Measurements from ENCODE around the gene USP49.

USP49 gene

DNA sequence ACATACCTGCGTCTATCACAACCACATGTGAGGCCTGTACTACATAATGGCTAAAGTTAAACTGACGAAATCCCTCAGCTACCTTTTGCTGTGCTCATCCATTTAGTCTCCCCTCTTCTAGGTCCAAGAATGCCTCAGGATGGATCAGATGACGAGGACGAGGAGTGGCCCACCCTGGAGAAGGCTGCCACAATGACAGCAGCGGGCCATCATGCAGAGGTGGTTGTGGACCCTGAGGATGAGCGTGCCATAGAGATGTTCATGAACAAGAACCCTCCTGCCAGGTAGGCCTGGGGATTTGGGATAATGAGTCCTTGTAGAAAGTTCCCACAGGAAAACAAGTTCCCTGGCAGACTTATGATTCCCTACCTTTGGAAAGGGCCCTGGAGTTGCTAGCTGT lies 32.1 kb upstream of the USP49 start:
- no peak for DNase-seq

DNA sequence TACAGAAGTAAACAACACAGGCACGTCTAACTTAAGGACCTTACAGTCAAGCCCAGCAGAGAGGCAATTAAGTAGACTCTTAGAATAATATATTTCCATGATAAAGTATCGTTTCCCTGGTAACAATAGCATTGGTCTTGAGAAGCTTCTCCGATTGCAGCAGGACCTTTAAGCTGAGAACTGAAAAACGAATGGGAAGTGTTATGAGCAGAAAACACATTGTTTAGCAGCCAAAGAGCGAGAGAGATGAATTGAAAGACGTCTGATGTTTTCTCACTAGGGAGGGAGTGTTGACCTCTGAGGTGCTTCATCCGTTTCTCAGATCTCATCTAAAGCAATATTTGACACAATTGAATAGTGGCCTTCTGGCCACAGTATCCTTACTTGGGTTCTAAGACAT lies 27.0 kb upstream of the USP49 start:
- no peak for DNase-seq

DNA sequence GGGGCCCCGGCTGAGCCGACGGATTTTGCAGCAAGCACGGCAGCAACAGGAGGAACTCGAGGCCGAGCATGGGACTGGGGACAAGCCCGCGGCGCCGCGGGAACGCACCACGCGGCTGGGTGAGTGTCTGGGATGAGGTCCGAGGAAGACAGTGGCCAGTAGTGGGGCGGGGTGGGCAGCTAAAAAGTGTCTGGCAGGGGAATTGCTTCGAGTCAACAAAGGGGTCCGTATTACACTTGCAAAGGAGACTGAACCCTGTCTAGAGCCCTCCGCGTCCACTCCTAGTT lies 26.5 kb upstream of the USP49 start:
- DNase-seq: peak; percentile 22 to 53

DNA sequence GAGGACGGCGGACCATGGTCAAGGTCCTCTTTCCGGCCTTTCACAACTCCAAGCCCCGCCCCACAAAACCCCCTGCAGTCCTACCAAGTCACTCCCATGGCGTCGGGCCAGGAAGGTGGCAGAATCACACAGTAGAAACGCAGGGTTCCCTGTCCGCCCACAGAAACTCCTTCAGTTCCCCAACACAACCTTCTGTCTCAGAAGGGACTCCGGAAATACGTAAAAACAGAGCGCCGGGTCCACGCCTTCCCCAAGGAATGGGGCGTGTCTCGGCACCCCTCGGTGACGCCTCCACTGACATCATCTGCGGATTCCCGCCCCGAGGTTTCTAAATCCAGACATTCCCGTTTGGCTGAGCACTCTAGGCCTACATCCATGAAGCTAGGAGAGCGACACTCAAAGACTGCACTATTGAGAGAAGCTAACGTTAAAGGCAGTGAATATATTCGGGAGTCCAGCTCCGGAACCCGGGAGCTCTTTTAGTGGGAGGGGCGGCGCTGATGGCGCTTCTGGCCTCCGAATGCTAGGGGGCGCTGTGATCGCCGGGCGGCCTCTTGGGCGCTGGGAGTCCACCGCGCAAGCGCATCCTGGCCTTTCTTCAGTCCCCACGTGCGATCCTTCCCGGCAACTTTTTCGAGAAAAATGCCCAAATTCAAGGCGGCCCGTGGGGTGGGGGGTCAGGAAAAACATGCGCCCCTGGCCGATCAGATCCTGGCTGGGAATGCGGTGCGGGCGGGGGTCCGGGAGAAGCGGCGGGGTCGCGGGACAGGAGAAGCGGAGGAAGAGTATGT lies 25.9 kb upstream of the USP49 start, which contains the start of the genes BYSL and MED20:
TSS of gene BYSL (plus strand) at position 579 of the 791 bp plus-strand sequence. CDS start at position 643, 64 bp downstream.
TSS of gene MED20 (minus strand) at position 219 of the 791 bp plus-strand sequence. CDS start at position 98, 121 bp downstream.
- DNase-seq: peak; percentile 89 to 96

DNA sequence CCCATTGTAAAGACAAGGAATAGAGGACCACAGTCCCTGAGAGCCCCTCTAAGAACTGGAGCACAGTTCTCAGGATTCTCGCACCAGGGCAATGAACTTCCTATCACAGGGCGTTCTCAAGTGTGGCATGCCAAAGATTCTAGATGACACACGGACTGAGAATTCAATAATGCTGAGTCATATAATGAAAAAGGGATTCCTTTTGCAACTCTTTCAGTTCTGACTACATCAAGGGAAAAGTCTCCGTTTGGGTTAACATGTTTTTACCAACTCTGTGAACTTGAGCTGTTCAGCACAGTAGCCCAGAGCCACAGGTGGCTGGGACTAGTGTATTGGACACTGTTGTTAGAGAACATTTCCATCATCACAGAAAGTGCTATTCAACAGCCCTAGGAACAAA lies 22.4 kb upstream of the USP49 start:
- DNase-seq: no peak

DNA sequence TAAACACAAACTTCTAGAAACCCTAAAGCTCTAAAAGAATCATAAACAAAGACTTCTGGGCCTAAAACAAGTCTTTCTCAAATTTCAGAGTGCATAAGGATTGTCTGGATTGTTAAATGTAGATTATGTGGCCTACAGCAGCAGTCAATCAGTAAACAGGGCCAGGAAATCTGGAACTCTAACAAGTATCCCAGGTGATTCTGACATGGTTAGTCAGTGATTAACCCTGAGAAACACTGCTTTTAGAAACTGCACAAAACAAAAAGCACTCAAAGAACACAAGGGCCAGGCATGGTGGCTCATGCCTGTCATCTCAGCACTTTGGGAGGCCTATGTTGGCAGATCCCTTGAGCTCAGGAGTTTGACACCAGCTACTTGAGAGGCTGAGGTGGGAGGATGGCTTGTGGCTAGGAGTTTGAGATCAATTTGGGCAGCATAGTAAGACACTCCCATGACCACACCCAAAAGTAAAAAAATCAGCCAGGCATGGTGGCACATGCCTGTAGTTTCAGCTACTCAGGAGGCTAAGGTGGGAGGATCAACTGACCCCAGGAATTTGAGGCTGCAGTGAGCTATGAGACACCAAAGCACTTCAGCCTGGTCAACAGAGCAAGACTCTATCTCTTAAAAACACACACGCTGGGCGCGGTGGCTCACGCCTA lies 19.8 kb upstream of the USP49 start:
- DNase-seq: no peak

DNA sequence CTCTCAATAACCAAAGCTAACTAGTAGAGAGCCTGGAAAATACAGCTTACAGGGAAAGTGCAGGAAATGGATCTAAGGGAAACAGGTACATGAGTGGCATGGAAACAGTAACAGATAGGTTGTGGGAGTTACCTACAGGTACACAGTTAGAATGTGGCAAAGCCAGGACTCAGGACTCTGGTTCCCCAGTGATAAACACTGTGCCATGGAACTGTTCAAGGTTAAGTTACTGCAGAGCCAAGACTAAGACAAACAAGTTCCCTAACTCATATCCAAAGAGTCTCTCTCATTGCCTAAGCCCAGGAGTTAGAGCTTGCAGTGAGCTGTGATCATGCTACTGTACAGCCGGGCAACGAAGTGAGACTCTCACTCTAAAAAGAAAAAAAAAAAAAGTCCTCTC lies 19.2 kb upstream of the USP49 start:
- no peak for DNase-seq

DNA sequence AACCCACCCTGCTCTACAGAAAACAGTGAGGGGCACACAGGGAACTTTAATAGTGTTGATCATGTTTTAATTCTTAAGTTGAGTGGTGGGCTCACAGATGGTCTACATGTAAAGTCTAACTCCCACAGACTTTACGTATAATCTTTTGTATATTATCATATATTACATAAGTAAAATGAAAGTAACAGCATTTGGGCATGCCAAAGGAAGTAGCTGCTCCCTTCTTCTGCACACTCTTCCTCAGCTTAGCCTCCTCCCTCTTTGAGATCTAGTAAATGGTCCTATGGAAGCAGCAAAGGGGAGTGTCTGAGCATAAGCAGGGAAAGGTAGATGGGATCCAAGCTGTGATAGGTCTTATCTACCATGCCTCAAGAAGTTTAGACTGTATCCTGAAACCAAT lies 14.6 kb upstream of the USP49 start:
- DNase-seq: no peak

DNA sequence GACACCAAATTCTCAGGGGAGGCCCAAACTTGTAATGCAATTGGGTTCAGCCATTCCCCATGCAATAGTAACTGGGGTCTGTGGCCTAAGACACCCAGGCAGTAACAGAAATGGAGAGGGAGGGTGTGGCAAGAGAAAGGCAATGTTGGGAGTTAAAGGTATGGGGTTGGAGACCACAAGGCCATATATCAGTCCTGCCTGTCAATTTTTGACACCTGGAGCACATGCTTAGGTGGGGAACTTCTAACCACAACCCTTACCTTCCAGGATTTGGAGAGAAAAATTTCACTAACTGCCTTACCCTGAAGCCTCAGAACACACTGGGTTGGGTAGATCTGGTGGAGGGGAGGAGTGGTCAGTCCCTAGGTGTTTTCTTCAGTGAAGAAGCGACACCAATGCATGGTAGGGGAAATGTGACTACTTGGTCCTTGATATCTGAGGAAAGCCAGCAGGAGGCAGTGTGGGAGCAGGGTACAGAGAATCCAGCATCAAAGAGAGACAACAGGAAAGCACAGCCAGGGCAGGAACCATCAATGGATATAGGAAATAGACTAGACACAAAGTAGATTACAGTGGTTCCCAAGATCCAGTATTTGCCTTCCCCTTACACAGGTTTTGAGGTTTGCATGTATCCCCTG lies 6.8 kb upstream of the USP49 start:
- DNase-seq: peak in 1 of 2 experiments; percentile 15

DNA sequence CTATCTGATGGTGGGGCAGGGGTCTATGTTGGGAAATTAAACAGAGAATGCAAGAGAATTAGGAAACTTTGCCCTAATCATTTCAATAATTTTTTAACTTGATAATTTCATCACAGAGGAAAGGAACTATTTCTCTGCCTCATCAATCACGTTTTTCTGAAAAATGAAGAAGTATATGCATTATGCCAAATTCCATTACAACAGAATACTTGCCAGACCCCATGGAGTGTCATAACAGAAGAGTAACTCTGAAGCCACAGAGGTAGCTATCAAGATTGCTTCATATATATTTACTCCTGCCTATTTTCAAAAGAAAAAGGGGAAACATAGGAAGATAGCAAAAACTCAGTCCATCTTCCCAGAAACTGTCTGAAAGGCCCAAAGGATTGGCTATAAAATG lies 5.7 kb upstream of the USP49 start:
- DNase-seq: no peak

DNA sequence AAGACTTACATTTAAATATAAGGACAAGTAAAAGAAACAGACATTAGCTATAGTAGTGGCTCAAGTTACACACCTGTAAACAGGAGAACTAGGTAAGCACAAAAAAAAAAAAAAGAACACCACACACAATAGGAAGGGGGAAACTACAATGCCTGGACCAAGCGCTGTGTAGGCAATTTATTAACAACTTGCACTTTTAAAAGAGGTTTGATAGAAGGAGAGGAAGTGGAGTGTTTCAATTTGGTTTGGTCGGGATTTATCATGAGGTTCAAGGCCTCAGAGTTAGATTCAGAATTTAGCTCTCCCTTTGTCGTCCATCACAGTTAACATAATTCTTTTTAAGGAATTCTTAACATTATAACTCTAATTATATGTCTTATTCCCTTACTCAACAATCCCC lies 1.1 kb upstream of the USP49 start:
- no peak for DNase-seq

DNA sequence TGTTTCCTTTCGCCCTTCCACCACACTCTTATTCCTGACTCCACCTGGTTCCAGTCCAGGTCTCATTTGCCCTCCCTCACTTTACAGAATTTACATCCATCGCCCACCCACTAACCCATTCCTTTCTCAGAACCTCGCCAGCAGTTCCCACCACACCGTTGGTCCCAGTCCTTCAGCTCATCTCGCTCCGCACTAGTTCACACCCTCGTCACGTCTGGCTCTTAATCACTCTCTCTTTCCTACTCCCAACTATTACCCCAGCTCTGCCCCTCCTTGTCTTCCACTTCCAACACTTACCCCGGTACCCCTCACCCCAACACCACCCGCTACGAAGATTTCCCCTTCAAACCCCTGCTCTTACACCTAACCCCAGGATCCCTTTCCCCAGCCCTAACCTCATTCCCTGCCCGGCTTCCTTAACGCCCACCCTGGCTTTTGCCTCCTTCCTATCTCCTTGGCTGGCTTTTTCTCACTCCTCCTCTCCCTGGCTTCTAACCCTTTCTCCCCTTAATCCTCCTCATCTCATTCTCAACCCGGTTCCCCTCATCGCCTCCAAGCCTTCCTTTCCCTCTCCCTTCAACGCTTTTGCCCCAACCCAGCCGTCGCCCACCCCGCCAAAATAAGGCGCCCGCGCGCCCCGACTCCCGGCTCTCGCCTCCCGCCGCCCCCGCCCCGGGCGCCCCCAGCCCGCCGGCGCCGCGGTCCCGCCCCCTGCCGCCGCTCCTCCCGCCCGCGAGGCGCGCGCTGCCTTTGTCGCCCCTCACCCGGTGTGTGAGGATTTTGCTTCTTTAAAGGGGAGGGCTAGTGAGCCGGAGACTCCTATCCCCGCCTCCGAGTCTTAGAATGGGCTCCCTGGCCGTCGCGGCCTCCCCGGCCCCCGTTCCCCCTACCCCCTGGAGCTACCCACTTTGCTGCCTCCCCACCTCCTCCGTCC lies 542 bp downstream of the USP49 start:
- DNase-seq: peak; percentile 16 to 65

DNA sequence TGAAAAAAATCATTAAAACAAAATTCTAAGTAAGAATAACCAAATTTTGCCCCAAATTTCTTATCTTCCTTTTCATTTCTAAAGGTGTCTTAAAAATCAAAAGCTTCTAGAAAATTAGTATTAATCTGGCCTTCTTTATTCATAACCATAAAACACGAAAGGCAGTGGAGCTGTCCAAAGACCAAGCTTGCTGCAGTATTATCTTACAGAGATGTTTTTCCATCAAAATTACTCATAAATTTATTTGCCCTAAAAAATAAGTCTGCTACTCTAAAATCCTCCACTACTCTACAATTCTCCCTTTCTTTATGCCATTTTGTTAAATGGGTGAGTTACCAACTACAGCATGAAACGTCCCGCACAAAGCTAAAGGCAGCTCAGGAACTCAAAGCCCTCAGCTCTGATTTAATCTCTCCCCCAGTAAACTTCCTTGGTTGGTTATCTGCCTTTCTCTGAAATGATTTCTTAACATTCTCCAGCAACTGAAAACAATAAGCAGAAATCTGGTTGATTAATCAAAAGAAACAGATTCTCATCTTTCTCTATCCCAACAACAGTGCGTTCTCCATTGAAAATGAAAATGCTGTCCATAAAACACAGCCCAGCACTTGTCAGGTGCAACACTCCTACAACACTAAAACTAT lies 2.1 kb downstream of the USP49 start:
- DNase-seq: no peak

DNA sequence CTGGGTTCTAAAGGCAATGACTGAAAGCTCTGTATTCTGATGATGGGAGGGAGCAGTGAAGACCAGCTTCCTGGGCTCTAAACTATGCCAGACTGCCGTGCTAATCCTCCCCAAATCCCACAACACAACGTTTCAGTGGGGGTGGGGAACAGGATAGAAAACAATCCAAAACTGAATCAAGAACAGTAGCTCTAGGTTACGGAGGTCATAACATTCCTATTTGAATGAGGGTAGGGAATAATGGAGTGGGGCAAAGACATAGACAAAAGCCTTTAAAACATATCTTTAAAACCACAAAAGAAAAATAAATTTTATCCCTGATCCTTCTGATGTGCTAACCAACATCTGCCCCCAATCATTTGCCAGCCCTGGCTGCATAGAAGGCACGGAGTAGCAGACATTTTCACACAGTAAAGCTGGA lies 7.8 kb downstream of the USP49 start:
- no peak for DNase-seq

DNA sequence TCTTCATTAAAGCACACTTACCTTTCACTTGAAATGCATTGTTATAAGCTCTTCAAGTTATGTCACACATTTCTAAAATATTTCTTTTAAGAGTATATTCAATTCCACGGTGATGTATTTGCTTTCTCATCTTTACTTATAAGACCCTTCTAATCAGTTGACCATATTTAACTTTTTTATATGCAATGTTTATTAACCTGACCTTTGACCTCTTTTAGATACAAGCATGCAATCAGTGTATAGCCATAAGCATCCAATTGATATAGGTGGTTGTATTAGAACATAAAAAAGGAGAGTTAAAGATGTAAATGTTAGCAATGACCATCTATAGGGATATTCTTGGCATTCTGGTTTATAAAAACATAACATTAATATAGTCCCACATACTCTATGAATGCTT lies 9.2 kb downstream of the USP49 start:
- DNase-seq: no peak

DNA sequence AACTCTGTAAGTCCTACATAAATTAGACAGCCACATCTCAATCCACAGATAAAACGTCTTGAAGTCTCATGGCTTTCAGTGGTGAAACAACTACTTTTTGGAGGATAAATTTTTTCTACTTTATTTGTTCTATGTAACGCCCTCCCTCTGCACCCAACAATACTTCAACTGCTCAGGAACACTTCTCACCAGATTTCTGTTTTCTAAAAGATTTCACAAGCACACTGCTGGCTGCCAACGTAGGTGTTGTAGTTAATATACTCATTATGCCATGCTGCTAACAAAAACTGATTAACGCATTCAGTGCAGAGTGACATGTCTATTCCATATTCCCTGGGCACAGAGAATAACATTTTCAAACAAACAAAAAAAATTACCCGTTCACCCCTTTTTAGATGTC lies 10.2 kb downstream of the USP49 start:
- no peak for DNase-seq

DNA sequence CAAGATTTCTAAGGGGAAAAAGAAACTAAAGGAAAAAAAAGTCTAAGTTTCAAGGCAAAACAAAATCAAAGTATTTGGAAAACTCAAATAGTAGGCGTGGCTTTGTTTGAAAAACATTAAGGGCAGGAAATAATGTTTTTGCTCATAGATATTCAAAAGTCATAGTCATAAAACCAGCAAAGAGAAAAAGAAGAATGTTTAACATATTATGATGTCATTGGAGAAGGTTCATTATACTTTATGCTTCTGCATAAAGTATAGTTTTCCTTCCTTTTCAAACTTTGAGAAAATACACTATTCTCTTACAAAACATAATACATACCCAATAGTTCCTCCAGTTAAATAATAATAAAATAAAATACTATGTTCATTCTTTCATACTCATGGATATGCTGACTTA lies 13.7 kb downstream of the USP49 start:
- DNase-seq: no peak

DNA sequence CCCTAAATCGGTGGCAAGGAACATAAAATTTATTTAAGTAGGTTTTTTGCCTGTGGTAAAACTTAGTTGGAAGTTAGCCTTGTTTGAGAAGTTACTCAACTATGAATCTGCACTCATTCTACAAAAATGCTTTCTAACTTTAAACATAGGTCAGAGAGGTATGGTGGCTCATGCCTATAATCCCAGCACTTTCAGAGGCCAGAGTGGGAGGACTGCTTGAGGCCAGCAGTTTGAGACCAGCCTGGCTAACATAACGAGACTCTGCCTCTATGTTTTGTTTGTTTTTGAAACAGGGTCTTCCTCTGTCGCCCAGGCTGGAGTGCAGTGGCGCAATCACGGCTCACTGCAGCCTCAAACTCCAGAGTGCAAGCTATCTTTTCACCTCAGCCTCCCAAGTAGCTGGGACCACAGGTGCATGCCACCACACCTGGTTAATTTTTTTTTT lies 16.2 kb downstream of the USP49 start:
- no peak for DNase-seq

DNA sequence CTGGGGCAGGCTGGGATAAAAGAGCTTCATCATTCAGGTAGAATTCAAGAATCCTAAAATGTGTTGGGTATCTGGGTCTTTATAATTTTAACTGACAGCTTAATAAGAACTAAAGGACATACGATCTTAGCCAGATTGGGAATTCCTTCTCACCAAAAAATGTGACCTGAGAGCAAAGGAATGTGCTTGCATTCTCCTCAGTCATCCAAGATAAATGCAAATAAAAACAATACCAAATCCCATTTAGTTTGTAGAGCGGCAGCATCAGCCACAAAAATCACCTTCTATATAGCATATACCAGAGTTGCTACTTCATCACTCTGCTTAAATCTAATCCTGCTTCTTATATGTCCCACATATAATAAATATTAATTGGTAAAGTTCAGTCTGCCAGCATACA lies 16.9 kb downstream of the USP49 start:
- no peak for DNase-seq

DNA sequence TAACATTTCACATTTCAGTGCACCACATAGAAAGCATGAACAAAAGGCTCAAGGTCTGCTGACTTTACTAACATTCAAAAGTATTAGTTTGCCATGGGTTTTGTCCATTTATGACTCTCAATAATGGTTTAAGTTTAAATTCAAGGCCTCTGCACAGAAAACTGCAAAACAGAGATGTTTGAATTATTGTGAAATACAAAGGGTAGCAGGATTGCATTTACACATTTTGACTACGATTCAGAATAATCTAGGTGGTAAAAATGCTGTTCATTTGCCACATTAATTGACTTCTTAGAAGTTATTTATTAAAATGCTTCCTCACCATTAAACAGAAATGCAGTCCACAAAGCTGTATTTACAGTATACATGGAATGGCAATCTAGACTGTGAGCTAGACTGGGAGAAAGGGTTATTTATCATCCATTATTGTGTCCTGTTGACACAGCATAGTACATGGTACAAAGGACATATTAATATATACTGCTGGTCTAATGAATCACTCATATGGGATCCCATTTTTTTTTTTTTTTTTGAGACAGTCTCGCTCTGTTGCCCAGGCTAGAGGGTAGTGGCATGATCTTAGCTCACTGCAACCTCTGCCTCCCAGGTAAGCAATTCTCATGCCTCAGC lies 18.0 kb downstream of the USP49 start:
- no peak for DNase-seq

DNA sequence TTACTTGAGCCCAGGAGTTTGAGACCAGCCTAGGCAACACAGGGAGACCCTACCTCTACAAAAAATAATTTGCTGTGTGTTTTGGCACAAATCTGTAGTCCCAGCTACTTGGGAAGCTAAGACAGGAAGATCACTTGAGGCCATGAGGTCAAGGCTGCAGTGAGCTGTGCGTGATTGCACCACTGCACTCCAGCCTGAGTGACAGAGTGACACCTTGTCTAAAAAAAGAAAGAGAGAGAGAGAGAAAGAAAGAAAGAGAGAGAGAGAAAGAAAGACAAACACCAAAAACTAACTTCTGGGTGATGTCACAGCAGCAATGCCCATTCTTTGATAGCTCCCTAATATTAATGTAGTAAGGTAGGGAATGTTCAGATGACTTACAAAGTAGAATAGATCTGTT lies 20.4 kb downstream of the USP49 start:
- DNase-seq: no peak

DNA sequence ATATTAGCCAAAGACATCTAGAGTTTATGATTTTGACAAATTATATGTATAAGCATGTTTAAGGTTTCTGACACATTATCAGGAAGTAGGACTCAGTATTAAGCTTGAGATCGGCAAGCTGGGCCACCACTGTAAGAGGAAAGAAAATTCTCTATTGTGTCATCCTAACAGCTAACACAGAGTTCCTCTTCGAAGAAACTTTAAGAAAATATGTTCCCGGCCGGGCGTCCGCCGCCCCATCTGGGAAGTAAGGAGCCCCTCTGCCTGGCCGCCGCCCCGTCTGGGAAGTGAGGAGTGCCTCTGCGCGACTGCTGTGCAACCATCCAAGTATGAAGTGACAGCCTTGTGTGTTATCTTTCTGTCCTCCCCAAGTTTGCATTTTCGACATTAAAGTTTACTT lies 23.0 kb downstream of the USP49 start:
- DNase-seq: peak in 1 of 2 experiments; percentile 11

Data from Kasumi-1 (cell line).